Esophagus (tissue), 2 donors: ENCODE results near the gene CDH18. TPM values are rescaled to one million over a fixed set of nuclear protein-coding genes. Genes with fewer than 3 reads are reported as not detected.

Experiments used
- H3K27ac ChIP-seq, 2 donors: one replicate each; pipeline ENCODE4 v1.5.1; 2013; ENCODE audit warnings: low read depth in 2 of 2, mild to moderate bottlenecking in 2 of 2, inconsistent platforms in 1 of 2, low read length in 1 of 2, moderate library complexity in 1 of 2
- H3K27me3 ChIP-seq, 2 donors: one replicate each; pipeline ENCODE4 v1.6.1; 2013; ENCODE audit warnings: low read length in 2 of 2, control low read depth in 1 of 2, mild to moderate bottlenecking in 1 of 2; ENCODE audit not compliant: insufficient read depth in 2 of 2, control insufficient read depth in 1 of 2
- H3K36me3 ChIP-seq, 2 donors: one replicate each; pipeline ENCODE4 v1.6.1; 2013; ENCODE audit warnings: low read length in 1 of 2; ENCODE audit not compliant: control insufficient read depth in 2 of 2, insufficient read depth in 2 of 2
- H3K4me1 ChIP-seq, 2 donors: one replicate each; pipeline ENCODE4 v1.6.1; 2013; ENCODE audit warnings: low read length in 1 of 2; ENCODE audit not compliant: control insufficient read depth in 2 of 2, insufficient read depth in 2 of 2
- H3K4me3 ChIP-seq, 2 donors: one replicate each; pipeline ENCODE4 v1.5.1; 2013; ENCODE audit warnings: low read length in 2 of 2, mild to moderate bottlenecking in 2 of 2, low read depth in 1 of 2, moderate library complexity in 1 of 2
- H3K9me3 ChIP-seq, 2 donors: one replicate each; pipeline ENCODE4 v1.6.1; 2013; ENCODE audit warnings: mild to moderate bottlenecking in 2 of 2, low read depth in 1 of 2, low read length in 1 of 2, moderate library complexity in 1 of 2; ENCODE audit not compliant: control insufficient read depth in 2 of 2, insufficient read depth in 1 of 2
- WGBS, 2 donors: extraction: QIAGEN DNeasy Blood & Tissue Kit; methylation state at CpG; one replicate each; pipeline ENCODE4 v1.1.7; 2013; 5-methylcytosine and 5-hydroxymethylcytosine counted together
- polyA plus RNA-seq, 2 donors: library from polyadenylated mRNA; stranded (reverse); fragments of 200-250 nt; gene quantifications; one replicate each; pipeline ENCODE4 v1.2.3, GENCODE V29; 2013
- donor health status: healthy with polysubstance abuse.
- donor health status: Bipolar disorder and iron deficiency.

The CDH18 gene
- polyA plus RNA-seq, 2 donors = not detected

DNA sequence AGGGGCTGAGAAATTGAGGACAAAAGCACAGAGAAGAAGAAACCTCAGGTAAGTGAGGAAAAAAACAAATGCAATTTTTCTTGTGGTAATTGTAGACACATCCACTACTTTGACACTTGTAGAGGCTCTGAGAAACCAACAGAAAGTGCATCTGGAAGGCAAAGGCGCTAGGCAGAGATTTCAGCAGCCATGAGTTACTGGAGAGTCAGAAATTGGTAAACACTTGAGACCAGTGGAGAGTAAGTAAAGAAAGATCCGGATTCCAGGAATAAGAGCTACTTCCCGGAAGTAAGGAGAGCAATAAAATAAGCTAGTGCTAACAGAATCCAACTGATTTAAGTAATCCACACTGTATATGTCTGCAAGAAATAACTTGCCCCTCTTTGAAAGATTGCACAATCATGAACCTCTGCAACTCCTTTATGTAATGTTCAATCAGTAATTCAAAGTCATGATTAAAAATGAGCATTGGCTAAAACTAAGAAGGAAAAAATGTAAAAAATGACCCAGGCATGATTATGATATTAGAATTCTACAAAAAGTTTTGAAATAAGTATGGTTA, 382.1 kb downstream of the CDH18 start:
- Histone ChIP-seq H3K27me3 (no peaks in the 10 kb centered on the region), H3K27ac (no peak overlapping the region), H3K4me3 (no peak overlapping the region), H3K9me3 (no peaks in the 10 kb centered on the region), H3K4me1 (no peaks in the 10 kb centered on the region), H3K36me3 (no peaks in the 10 kb centered on the region)
- WGBS, 2 donors = 54 to 63% methylated on average over 3 of the region's 3 CpGs

DNA sequence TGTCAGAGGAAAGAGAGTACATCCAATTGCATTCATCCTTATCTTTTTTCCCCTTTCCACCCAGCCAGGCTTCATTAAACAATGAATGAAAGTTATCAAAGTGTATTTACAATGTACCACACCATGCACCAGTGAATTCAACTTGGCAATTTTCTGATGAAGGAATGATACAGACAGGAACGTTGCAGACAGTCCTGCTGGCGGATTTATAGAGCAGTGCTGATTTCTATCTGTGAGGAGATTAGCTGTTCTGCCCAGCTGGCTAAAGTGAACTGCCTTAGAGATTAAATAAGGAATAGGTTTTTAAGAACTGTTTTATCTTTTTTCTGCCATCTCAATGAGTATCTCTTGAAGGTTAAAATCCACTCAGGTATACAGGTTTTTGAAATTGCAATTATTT, 403.9 kb downstream of the CDH18 start:
- no peak overlapping the region for H3K4me3 ChIP-seq
- H3K27ac ChIP-seq = no peak overlapping the region
- H3K9me3 ChIP-seq = no peaks in the 10 kb centered on the region
- no peaks in the 10 kb centered on the region for H3K4me1 ChIP-seq
- H3K27me3 ChIP-seq = no peaks in the 10 kb centered on the region
- 37 to 42% methylated on average over 2 of the region's 2 CpGs for WGBS, 2 donors
- no peaks in the 10 kb centered on the region for H3K36me3 ChIP-seq

DNA sequence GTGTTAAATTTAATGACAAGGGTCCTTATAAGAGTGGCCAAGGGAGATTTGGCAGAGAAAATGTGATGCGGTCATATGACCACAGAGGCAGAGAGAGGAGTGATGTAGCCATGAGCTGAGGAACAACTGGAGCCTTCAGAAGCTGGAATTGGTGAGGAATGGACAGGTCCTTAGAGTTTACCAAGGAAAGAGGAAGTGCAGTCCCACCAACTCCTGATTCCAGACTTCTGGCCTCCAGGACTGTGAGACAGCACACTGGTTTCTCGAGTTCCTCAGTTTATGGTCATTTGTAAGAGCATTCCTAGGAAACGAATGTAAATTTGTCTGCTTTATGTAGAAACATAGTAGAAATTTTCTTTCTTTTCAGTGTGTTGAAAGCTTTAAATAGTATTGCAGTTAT, 410.1 kb downstream of the CDH18 start:
- 80 to 84% methylated on average over 3 of the region's 3 CpGs for WGBS, 2 donors
- no peaks in the 10 kb centered on the region for H3K4me1 ChIP-seq
- no peaks in the 10 kb centered on the region for H3K27me3 ChIP-seq
- no peaks in the 10 kb centered on the region for H3K36me3 ChIP-seq
- no peak overlapping the region for H3K27ac ChIP-seq
- H3K4me3 ChIP-seq = no peak overlapping the region
- H3K9me3 ChIP-seq = no peaks in the 10 kb centered on the region

DNA sequence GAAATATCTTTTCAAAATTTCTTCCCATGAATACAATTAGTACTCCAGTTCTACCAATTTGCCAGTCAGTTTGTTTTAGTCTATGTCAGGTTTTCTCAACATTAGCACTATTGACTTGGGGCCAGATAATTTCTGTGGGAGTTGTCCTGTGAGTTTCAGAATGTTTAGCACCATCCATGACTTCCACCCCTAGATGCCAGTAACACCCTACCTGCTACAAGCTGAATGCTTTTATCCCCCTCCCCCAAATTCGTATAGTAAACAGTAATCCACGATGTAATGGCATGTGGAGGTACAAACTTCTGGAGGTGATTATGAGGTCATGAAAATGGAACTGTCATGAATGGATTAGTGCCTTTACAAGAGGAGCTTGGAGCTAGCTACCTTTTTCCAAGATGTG, 420.0 kb downstream of the CDH18 start:
- H3K36me3 ChIP-seq = no peaks in the 10 kb centered on the region
- WGBS, 2 donors = 66 to 67% methylated on average over 2 of the region's 2 CpGs

DNA sequence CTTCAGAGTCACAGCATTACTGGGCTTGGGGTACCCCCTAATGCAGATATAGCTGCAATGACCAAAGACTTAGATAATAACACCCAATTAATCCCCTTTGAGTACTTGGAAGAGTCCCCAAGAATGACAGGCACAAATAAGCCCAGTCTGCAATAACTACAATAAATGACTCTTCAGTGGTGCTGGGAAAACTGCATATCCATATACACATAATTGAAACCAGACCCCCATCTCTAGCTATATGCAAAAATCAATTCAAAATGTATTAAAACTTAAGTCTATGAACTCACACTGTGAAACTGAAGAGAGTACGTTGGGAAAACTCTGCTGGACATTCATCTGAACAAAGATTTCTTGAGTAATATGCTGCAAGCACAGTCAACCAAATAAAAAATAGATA, 422.5 kb downstream of the CDH18 start:
- WGBS, 2 donors = 66 to 80% methylated on average over 1 of the region's 1 CpG
- H3K27ac ChIP-seq = no peak overlapping the region

More for the DNA sequence above, 420.0 kb downstream of the CDH18 start:
- Histone ChIP-seq H3K9me3 (peaks cover 0 to 6% of the 10 kb centered on the region in 2 donors), H3K4me1 (no peaks in the 10 kb centered on the region), H3K27ac (no peak overlapping the region), H3K27me3 (no peaks in the 10 kb centered on the region), H3K4me3 (no peak overlapping the region)

DNA sequence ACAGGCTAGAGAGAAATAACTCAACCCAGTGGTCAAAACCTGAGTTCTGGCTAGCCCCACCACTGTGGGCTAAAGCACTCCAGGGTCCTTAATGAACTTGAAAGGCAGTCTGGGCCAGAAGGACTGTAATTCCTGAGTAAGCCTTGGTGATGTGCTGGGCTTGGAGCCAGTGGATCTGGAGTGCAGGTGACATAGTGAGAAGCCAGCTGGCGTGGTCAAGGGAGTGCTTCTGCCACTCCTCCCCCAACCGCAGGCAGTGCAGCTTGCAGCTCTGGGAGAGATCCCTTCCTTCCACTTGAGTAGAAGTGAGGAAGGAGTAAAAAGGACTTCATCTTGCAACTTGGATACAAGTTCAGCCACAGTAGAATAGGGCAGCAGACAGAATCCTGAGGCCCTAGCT, 424.0 kb downstream of the CDH18 start:
- H3K4me1 ChIP-seq = no peaks in the 10 kb centered on the region
- H3K9me3 ChIP-seq = peaks cover 0 to 6% of the 10 kb centered on the region in 2 donors
- 76 to 83% methylated on average over 2 of the region's 2 CpGs for WGBS, 2 donors
- no peaks in the 10 kb centered on the region for H3K36me3 ChIP-seq
- no peak overlapping the region for H3K4me3 ChIP-seq
- no peaks in the 10 kb centered on the region for H3K27me3 ChIP-seq
- H3K27ac ChIP-seq = no peak overlapping the region

More for the DNA sequence above, 422.5 kb downstream of the CDH18 start:
- Histone ChIP-seq H3K27me3 (no peaks in the 10 kb centered on the region), H3K9me3 (peaks cover 0 to 6% of the 10 kb centered on the region in 2 donors), H3K4me1 (no peaks in the 10 kb centered on the region), H3K36me3 (no peaks in the 10 kb centered on the region), H3K4me3 (no peak overlapping the region)

DNA sequence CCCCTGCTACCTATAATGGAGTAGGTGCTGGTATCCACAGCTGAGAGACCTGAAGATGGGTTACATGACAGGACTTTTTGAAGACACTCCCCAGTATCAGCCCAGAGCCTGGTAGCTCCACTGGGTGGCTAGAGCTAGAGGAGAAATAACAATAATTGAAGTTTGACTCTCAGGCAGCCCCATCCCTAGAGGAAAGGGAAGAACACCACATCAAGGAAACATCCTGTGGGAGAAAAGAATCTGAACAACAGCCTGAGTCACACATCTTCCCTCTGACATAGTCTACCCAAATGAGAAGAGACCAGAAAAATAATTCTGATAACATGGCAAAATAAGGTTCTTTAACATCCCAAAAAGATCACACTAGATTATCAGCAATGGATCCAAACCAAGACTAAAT, 432.1 kb downstream of the CDH18 start:
- Histone ChIP-seq H3K36me3 (no peaks in the 10 kb centered on the region), H3K4me3 (no peak overlapping the region), H3K27me3 (no peaks in the 10 kb centered on the region), H3K27ac (no peak overlapping the region), H3K4me1 (no peaks in the 10 kb centered on the region), H3K9me3 (peaks cover 0 to 3% of the 10 kb centered on the region in 2 donors)

DNA sequence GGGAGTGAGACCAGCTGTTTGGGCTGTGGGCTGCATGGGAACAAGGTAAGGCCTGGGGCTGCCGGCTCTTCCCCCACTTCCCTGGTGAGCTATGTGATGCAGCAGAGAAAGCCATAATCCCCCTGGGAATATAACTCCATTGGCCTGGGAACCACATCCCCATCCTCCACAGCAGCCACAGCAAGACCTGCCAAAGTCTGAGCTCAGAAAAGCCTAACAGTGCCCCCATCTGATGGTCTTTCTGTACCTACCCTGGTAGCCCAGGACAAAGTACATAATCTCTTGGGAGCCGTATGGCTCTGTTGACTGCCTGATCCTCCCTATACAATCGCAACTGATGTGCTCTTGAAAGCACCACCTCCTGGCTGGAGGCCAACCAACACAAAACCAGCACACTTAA, 432.6 kb downstream of the CDH18 start:
- 81 to 94% methylated on average over 3 of the region's 3 CpGs for WGBS, 2 donors
- peaks cover 0 to 3% of the 10 kb centered on the region in 2 donors for H3K9me3 ChIP-seq
- no peak overlapping the region for H3K27ac ChIP-seq
- no peaks in the 10 kb centered on the region for H3K4me1 ChIP-seq
- H3K36me3 ChIP-seq = no peaks in the 10 kb centered on the region
- no peaks in the 10 kb centered on the region for H3K27me3 ChIP-seq
- no peak overlapping the region for H3K4me3 ChIP-seq

DNA sequence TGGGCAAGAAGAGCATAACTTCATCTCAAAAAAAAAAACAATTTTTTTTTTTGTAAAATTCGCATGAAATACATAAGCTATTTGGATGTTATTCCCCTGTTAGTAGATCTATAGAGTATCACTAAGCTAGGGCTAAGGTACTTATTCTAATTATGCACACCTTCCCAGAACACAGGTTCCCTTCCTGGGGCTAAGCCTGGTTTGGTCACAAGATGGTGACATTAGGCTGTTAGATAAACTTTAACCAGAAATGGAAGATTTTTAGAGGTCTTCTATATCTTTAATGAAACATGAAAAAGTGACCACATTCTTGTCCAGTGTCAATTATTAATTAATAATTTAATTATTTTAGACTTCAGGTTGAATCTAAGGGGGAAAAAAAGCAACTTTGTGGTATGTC, 433.5 kb downstream of the CDH18 start:
- no peaks in the 10 kb centered on the region for H3K36me3 ChIP-seq
- no peak overlapping the region for H3K4me3 ChIP-seq
- no peaks in the 10 kb centered on the region for H3K4me1 ChIP-seq
- no peak overlapping the region for H3K27ac ChIP-seq
- 84 to 86% methylated on average over 1 of the region's 1 CpG for WGBS, 2 donors
- no peaks in the 10 kb centered on the region for H3K27me3 ChIP-seq
- peaks cover 0 to 3% of the 10 kb centered on the region in 2 donors for H3K9me3 ChIP-seq

DNA sequence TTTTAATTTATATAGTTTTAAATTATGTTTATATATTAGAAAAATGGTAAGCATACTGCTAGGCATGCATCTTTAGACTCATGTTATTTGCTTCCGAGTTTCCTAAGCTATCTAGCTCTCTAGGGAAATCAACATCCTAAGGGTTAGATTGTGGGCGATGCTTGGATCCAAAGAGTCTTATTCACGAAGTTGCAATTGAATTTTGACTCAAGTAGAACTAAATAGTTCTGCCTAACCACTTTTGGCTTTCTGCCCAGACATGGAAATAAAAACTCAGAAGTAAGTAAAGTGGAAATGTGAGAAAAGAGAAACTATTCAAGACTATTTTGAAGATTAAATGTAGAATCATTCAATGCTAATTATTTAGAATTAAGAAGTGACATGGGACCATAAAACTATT, 440.4 kb downstream of the CDH18 start:
- Histone ChIP-seq H3K4me3 (no peak overlapping the region), H3K36me3 (no peaks in the 10 kb centered on the region), H3K27me3 (no peaks in the 10 kb centered on the region), H3K27ac (no peak overlapping the region), H3K9me3 (no peaks in the 10 kb centered on the region), H3K4me1 (no peaks in the 10 kb centered on the region)
- WGBS, 2 donors = 20 to 23% methylated on average over 3 of the region's 3 CpGs
